GM12874 (cell line): ENCODE results near the gene CEBPZOS.

Experiments
- TF ChIP-seq, protein P1 (sequence below): IDR thresholded peaks from 2 replicates; pipeline ENCODE4 v1.5.1; 2011; ENCODE audit warnings: low read depth, mild to moderate bottlenecking, control low read depth, low read length, moderate library complexity; ENCODE audit not compliant: insufficient read depth

CEBPZOS gene

DNA sequence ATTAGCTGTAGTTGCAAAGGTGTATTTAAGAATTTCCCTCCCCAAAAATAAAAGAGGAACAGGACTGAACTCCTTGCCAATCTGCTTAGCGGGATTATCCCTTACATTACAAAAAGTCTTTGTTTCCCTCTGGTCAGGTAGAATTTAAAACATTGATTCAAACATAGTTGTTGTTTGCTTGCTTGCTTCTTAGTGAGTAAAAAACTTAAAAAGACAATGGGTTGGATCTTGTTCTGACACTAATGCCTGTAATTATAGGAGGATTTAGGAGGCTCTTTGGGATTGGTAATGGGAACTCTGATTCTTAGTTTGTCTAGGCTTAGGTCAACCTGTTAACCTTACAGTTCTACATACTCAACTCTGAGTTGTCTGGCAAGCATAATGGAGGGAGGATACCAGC lies 3.7 kb upstream of the CEBPZOS start:
- TF ChIP-seq, protein P1, sequence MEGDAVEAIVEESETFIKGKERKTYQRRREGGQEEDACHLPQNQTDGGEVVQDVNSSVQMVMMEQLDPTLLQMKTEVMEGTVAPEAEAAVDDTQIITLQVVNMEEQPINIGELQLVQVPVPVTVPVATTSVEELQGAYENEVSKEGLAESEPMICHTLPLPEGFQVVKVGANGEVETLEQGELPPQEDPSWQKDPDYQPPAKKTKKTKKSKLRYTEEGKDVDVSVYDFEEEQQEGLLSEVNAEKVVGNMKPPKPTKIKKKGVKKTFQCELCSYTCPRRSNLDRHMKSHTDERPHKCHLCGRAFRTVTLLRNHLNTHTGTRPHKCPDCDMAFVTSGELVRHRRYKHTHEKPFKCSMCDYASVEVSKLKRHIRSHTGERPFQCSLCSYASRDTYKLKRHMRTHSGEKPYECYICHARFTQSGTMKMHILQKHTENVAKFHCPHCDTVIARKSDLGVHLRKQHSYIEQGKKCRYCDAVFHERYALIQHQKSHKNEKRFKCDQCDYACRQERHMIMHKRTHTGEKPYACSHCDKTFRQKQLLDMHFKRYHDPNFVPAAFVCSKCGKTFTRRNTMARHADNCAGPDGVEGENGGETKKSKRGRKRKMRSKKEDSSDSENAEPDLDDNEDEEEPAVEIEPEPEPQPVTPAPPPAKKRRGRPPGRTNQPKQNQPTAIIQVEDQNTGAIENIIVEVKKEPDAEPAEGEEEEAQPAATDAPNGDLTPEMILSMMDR: no peak

DNA sequence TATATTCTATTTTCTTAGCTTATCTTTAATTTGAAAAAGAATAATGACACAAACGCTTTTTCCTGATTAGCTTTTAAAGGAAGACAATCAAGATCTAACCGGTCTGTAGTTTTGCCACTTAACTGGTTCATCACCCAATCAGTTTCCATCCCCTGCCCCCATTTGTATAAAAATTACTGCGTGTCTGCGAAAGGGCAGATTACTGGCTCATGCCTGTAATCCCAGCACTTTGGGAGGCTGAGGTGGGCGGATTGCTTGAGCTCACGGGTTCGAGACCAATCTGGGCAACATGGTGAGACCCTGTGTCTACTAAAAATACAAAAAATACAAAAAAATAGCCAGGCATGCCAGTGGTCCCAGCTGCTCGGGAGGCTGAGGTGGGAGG lies 2.4 kb downstream of the CEBPZOS start:
- TF ChIP-seq, protein P1: no peak

DNA sequence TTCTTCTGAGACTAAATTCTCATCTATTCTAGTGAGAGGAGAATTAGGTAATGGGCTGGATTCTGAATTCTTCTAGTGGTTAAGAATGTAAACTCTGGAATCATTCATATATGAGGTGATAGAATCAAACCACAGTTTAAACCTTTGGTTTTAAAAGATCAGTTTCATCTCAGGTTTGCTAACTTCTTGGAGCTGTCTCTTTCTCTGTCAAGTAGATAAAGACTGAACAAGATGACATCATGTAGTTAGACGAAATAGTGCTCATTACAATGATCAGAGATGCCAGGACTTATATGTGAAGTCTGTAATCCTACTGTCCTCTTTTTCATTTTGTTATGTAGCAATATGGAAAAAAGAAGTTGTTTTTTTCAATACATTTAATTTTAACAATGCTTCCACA lies 4.9 kb downstream of the CEBPZOS start:
- TF ChIP-seq, protein P1: no peak

DNA sequence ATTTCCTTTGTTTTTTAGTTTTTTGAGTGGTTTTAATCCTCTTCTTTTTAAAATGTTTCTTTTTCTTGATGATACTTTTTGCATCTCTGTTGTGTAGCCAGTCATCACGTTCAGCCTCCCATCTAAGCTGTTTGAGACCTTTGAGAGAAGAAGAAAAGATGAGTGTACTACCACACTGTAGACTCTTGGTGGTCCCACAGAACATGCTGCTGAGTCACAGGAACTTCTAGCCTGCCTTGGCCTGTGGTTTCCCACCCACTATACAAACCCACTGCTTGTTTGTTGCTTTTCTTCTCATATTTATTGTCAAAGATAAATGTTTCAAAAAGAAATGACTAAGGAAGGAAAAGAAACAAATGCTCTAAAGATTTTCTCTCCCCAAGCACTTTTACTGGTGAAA lies 5.5 kb downstream of the CEBPZOS start:
- TF ChIP-seq, protein P1: no peak

DNA sequence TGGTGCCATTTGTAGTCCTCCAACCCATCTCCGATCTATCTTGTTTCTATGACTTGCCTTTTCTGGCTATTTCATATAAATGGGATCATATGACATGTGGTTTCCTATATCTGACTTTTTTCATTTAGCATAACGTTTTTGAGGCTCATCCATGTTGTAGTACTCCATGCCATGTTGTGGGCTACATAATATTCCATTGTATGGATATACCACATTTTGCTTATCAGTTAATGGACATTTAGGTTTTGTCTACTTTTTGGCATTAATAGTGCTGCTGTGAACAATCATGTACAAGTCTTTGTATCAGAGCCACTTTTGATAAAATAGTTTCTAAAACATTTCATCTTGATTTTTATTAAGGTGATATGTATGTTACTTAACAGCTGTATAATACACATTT lies 7.4 kb downstream of the CEBPZOS start:
- TF ChIP-seq, protein P1: no peak

DNA sequence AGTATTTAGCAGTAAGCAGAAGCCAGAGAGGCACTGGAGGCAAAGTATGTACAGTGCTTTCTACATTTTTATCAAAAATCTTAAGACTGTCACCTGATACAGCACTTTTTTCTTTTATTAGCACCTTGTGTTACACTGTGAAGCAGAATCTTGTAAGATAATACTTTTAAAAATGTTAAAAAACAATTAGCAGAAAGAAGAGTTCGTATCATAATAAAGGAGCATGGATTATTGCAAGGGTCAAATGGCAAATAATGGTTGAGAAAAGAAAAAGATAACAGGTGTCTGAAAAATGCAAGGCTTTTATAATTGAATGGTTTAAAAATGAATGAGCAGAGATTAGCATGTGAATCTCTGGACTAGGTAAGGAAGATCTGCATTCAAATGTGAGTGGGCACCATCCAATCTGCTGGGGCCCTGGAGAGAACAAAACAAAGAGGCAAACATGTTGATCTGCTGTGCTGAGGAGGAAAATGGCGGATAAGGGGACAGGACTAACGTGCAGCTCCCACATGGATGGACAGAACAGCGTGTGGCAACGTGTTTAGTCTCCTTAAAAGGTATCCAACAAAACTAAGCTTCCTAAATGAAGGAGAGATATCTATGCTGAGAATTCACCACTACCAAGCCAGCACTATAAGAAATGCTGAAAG lies 9.5 kb downstream of the CEBPZOS start:
- TF ChIP-seq, protein P1: no peak

DNA sequence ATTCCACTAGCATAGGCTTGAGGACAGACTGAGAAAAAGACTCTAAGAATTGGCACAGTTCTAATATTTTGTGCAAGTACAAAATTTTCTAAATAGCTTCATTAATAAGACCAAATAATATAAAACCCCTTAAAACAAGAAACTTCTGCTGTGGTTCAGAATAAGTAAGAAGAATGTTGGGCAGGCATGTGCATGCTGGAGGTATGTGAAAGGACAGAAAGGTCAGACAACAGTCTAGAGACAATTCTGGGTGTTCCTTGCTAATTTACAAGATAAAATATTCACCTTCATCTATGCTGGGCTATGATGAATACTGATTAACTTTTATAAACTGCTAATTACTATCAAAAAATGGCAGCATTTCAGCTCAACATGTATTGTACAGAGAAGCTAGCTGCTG lies 14.9 kb downstream of the CEBPZOS start:
- TF ChIP-seq, protein P1: no peak

DNA sequence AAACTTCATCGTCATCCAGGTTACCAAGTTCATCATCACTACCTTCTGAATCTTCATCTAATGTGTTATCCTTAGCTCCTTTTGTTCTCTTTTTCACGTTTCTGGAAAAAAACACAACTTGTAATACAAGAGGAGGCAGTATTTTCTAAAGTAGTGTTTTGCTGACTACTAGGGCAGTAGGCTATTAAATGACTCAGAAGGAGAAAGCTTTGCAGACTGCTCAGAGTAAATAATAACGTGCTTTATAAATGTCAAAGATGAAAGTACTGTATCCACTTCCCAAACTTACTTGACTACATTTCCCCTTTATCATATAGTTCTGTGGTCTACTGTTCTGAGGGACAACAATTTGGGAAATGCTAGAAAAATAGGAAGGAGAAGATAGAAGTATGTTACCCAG lies 15.6 kb downstream of the CEBPZOS start:
- TF ChIP-seq, protein P1: no peak
